Measurements from ENCODE around the gene AP5M1.
"Not testable (repeated sequence)": the region's sequence is repeated elsewhere in the genome, so short reads cannot be mapped to it uniquely, and the experiment has no call there.

AP5M1 gene, protein sequence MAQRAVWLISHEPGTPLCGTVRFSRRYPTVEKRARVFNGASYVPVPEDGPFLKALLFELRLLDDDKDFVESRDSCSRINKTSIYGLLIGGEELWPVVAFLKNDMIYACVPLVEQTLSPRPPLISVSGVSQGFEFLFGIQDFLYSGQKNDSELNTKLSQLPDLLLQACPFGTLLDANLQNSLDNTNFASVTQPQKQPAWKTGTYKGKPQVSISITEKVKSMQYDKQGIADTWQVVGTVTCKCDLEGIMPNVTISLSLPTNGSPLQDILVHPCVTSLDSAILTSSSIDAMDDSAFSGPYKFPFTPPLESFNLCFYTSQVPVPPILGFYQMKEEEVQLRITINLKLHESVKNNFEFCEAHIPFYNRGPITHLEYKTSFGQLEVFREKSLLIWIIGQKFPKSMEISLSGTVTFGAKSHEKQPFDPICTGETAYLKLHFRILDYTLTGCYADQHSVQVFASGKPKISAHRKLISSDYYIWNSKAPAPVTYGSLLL

GRCh38 chr14:57268161-57269069 is at the start of gene AP5M1, which contains the start of gene EXOC5:
TSS of gene AP5M1 (plus strand) at chr14:57268971. CDS start at chr14:57269315, 344 bp downstream.
TSS of gene EXOC5 (minus strand) at chr14:57268905. CDS start at chr14:57268648, 257 bp downstream.
- peak; percentile 96 for DNase-seq

DNA sequence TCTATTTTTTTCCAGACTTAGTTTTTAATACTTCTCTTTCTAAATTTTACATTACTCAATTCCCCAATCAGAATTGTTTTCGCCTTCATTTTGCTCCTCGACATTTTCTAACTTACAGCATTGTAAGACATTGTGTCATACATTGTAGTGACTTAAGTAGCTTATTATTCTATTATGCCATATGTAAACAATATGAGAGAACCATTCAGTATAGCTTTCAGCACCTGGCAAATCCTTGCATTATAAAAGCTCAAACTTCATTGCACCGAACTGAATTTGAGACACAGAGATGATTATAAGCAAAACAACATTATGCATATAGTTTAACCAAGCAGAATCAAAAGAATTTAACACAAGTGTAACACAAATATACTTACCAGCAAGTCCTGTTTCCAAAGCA is 46.8 kb upstream of the AP5M1 start:
- DNase-seq: no peak

- no peak for DNase-seq
Measured at GRCh38 chr14:57227083-57227482, 41.7 kb upstream of the AP5M1 start.

- DNase-seq: not testable (repeated sequence)
Measured at GRCh38 chr14:57228320-57228719, 40.5 kb upstream of the AP5M1 start.

DNA sequence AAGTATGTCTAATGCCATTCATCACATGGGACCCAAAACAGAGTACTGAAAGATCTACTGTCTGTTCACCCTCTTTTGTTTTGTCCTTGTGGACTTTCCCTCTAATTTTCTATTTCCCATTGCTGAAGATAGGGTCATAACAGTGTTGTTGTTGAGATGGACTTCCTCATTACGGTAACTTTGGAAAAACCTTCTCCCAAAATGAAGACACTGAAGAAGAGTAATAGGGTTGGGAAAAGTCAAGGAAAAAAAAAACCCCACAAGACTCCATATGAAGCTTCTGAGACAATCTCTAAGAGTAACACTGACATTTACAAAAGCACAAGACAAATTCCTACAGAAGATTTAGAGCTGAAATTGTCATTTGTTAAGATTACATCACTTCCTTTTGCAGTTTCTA is 36.8 kb upstream of the AP5M1 start:
- no peak for DNase-seq

- DNase-seq: not testable (repeated sequence)
Measured at GRCh38 chr14:57240115-57240514, 28.7 kb upstream of the AP5M1 start.

- DNase-seq: no peak
Measured at GRCh38 chr14:57243320-57243719, 25.5 kb upstream of the AP5M1 start.

DNA sequence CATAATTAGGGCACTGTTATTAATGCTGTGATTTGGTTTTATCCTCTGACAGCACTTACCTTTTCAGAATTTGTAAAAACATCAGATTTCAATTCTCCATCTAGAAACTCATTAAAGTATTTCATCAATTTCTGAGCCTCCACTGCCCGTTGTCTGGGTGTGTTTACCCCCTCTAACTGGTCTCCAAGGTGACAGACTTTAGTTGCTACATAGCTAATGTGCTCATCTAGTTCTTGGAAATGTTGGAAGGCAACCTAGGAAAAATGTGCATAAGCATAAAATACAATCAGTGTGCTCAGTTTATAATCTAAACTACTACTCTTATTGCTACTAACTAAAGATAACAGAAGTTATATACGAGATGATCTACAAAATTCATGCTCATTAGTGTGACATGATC is 24.7 kb upstream of the AP5M1 start:
- no peak for DNase-seq

DNA sequence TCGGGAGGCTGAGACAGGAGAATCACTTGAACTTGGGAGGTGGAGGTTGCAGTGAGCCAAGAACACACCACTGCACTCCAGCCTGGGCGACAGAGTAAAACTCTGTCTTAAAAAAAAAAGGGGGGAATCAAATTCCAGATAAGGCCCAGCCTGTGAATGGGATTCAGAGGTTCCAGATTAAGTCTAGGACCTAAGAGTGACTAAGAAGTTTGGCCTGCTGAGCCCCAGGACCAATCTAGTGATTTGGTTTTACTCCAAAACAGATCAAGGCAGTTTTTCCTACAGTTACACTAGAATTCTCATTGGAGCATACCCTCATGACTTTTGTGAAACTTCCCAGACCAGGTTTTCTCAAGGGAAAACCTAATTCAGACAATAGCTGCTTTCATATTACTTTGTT is 22.8 kb upstream of the AP5M1 start:
- DNase-seq: no peak

DNA sequence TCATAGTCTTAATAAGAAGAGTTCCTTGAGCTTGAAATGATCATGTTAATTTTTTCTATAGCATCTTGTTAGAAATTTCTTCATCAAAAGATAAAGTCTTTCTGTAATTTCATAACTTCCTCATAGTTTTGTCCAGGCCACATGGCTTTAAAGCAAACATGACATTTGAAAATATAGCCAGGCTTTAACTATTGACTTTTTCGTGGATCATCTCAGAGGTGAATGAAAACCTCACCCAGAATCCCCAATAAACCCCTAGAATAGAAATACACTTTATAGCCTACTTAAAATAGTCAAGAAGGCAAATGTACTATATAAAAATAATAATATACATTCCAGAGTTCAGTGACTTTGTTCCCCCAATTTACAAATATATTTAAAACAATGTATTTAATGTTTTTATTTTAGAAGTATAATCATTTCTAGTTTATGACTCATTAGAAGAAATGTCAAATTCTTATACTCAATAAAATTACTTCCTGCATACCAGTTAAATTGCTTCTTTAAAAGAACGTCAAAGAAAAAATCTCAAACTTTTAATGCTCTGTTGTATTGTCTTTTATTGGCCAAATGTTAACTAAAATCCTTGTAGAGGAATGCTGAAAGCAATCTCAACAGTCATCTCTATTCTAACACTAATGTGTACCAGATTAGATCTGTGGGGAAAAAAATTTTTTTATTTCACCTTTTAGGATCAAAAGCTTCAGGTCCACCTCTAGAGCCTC is 21.7 kb upstream of the AP5M1 start:
- no peak for DNase-seq

GRCh38 chr14:57254884-57255283 is 13.9 kb upstream of the AP5M1 start:
- no peak for DNase-seq

GRCh38 chr14:57258221-57258620 is 10.6 kb upstream of the AP5M1 start:
- DNase-seq: not testable (repeated sequence)

DNA sequence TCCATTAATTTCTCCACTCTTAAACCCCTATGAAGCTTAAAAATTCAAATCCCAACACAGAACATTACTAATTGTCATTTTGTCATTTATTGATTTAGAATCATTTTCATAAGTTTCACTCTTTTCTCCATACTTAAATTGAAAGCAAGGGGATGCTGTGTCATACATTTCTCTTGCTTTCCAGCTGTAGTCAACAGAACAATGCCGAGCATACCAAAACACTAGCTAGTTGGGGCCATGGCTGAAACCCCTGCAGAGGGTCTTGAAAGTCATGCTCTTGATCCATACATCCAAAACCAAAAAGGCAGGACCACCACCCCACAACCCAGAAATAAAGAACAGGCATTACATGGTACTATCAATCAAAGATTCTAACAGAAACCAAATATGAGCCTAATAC is 9.1 kb upstream of the AP5M1 start:
- no peak for DNase-seq

DNA sequence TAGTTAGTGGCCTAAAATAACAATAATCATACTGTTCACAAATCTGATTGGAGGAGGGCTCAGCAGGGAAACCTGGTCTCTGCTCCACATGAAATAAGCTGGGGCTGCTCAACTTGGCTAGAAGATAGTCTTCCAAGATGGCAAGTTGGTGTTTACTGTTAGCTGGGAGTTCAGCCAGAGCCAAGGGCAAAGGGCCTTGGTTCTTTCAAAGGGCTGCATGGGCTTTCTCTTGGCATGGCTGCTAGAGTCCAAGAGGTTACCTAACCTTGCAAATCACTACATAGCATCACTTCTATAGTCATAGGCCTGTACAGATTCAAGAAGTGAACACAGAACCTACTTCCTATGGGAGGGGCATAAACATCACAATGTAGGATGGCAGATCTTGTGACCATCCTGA is 7.2 kb upstream of the AP5M1 start:
- DNase-seq: no peak

DNA sequence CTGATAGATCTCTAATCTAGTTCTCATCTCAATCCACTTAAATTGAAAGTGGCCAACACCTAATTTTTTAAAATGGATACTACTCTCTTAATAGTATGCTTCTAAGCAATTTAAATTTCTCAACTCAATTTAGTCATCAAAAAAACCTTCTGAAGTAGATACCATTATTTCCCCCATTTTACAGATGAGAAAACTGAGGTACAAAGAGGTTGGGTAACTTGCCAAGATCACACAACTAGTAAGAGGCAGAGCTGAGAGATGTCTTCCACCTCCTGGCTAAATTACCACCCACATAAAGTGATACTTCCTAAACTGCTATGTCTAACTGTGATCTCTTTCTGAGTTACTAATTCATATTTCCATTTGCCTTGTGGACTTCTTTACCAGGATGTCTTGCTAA is 6.7 kb upstream of the AP5M1 start:
- DNase-seq: no peak

DNA sequence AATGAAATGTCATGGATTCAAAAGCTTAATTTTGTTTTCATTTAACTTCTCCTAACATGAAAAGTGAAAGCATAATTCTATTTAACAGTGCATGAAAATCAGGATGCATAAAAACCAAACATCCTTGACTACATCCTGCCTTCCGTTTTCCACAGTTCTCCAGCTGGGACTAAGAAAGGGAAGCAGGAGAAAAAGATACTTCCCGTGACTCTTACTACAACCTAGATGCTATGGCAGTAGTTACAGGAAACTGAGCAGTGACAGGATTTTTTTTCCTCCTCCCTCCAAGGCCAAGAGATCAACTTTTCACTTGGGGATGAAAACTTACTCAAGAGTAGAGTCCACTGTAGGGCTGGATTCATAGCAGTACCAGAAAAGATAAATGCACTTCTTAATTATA is 2.7 kb upstream of the AP5M1 start:
- no peak for DNase-seq

- no peak for DNase-seq
Measured at GRCh38 chr14:57273236-57273635, 4.5 kb downstream of the AP5M1 start.

DNA sequence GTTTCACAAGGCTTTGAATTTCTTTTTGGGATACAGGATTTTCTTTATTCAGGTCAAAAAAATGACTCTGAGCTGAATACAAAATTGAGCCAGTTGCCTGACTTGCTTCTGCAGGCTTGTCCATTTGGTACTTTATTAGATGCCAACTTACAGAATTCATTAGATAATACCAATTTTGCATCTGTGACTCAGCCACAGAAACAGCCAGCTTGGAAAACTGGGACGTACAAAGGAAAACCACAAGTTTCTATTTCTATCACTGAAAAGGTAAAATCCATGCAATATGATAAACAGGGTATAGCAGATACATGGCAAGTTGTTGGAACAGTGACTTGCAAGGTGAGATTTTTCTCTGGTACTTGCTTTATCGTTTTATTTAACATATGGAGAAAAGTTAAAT is 5.8 kb downstream of the AP5M1 start:
- no peak for DNase-seq

DNA sequence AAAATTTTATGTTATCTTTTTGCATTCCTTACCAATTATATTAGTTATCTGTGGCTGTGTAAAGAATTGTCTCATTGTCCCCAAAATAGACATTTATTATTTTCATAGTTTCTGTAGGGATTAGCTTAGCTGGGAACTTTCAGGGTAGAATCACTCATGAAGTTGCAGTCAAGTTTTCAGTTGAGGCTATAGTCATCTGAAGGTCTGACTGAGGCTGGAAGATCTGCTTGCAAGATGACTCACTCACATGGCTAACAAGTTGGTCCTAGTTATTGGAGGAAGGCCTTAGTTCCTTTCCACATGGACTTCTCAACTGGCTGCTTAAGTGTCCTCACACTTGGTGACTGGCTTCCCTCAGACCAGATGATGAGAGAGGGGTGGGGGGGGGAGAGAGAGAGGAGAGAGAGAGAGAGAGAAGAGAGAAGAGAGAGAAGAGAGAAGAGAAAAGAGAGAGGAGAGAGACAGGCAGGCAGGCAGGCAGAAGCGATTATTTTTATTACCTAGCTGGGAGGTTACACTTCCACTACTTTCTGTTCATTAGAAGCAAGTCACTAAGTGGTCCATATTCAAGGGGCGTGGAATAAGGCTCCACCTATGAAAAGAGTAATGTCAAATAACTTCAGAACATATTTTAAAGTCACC is 6.4 kb downstream of the AP5M1 start:
- no peak for DNase-seq

GRCh38 chr14:57277062-57277461 is 8.3 kb downstream of the AP5M1 start:
- no peak for DNase-seq

- DNase-seq: no peak
Measured at GRCh38 chr14:57287745-57288144, 19.0 kb downstream of the AP5M1 start.

DNA sequence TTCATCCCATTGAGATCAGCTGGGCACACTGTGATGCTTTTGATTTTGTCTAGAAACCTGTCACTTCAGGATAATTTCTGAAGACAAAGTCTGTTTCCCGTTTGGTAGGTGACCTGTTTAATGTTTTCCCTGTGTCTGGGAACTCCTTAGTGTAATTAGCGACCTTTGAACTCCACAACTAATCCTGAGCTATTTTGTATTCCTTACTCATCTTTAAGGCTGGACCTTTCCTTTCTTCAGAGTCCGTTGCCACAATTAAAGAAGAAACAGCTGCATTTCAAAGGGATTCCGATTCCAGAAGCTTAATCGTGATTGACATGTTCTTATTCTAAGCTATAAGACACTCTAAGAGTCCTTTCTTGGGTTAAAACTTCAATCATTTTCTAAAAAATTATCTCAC is 22.0 kb downstream of the AP5M1 start:
- DNase-seq: no peak

Data from NCI-H1092 (cell line).